Activated naive CD4-positive, alpha-beta T cell treated with anti-CD3 and anti-CD28 coated beads, Interleukin-2, amount 50 U/mL, for 16 hours (primary cell): ENCODE results near the gene MUC5B.
"Not testable (repeated sequence)": the region's sequence is repeated elsewhere in the genome, so short reads cannot be mapped to it uniquely, and the experiment has no call there.

ENCODE experiments used
- DNase-seq: peaks from one replicate; pipeline ENCODE4 v3.0.0-alpha.2; 2020

The MUC5B gene

DNA sequence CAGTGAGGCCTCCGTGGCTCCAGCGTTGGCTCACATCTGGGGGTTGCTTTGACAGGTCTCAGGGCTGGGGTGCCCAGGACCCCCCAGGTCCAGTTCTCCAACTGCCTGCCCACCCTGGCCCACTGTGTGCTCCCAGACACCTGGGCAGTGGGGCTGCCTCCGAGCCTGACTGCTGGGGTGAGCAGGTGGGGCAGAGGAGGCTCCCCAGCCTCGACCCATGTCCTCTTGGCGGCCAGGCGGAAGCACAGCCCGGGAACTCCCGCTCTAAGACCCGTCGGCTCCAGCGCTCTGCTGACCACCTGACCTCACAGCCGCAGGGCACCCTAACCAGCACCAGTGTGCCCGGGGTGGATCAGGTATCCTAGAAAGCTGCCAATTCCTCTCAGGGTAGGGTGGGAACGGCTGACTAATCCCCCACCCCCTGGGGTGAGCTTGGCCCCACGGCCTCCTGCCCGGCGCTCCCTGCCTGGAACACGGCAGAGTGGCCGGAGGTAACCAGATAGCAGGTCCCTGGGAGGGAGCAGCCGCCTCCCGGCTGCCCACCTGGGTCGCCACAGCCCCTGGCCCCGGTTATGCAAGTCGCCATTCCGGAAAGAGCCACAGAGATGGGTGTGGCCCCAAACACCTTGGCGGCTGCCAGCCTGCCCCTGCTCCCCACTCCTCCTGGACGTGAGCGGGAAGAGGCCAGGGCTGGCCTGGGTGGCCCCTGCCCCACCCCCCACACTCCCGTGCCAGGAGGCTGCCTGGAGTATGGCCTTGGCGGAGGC lies 19.2 kb upstream of the MUC5B start:
- DNase-seq = no peak

DNA sequence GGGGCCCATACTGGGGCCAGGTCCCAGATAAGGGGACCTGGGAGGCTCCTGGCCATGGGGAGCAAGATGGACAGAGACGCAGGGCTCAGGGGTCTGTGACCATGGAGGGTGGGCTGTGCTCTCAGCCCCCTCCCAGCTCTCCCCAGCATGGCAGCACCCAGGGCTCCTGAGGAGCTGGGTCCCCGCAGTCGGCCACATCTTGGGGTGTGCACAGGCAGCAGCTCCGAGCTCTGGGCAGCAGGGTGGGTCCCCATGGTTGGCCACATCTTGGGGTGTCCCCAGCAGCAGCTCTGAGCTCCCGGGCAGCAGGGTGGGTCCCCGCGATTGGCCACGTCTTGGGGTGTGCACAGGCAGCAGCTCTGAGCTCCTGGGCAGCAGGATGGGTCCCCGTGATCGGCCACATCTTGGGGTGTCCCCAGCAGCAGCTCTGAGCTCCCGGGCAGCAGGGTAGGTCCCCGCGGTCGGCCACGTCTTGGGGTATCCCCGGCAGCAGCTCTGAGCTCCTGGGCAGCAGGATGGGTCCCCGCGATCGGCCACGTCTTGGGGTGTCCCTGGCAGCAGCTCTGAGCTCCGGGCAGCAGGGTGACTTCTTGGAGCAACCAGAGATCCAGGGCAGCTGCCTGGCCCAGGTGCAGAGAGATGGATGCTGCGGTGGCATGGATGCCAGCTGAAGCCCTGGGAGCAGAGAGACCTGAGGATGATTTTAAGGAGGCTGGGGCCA lies 18.3 kb upstream of the MUC5B start:
- DNase-seq = no peak

DNA sequence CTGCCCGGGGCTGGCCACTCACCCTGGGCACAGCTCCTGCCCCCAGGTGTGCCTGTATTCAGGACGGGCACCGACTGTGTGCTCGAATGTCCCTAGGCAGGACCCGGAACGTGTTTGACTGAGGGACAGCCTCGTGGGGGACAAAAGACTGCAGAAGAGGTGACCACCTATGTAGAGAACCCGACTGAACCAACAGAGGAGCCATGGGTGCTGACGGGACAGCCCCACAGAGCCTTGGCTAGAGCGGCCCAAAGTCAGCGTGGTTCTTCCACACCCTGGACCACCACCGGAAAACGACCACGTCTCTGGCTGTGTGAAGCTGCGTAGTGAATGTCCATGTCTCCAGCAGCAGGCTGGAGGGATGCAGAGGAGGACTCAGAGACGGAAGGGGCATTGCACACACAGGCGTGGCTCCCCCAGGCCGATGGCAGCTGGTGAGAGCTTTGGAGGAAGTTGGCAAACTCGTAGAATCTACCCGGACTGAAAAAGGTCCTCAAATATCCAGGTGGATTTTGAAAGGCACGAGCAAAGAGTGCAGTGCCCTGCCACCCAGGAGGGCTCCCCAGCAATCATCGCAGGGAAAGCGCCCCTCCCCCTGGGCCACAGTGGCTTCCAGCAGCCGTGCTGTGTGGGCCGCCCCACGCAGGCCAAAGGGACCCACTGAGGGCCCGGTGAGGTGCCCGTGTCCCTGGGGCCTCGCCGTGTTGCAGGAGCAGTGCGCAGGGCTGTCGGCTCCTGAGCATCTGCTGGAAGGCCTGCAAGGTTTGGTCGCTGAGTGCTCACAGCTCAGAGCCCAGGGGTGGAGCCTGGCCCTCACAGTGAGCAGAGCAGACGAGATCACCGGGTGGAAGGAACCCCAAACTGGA lies 17.5 kb upstream of the MUC5B start:
- DNase-seq = no peak

DNA sequence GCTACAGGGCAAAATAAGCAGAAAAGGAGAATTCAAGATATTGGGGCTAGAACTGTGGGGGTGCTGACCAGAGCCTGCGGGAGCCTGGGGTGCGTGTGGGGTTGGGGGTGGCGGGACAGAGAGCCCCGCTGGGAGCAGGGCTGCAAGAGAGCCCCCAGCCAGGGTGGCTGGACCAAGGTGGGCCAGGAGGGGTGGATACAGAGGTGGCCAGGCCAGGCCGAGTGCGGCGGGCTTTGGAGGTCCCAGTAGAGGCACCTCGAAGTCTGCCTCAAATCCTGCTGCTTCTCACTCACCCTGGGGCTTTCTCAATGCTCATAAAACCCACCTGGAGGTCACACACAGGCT lies 16.9 kb upstream of the MUC5B start:
- DNase-seq = no peak

DNA sequence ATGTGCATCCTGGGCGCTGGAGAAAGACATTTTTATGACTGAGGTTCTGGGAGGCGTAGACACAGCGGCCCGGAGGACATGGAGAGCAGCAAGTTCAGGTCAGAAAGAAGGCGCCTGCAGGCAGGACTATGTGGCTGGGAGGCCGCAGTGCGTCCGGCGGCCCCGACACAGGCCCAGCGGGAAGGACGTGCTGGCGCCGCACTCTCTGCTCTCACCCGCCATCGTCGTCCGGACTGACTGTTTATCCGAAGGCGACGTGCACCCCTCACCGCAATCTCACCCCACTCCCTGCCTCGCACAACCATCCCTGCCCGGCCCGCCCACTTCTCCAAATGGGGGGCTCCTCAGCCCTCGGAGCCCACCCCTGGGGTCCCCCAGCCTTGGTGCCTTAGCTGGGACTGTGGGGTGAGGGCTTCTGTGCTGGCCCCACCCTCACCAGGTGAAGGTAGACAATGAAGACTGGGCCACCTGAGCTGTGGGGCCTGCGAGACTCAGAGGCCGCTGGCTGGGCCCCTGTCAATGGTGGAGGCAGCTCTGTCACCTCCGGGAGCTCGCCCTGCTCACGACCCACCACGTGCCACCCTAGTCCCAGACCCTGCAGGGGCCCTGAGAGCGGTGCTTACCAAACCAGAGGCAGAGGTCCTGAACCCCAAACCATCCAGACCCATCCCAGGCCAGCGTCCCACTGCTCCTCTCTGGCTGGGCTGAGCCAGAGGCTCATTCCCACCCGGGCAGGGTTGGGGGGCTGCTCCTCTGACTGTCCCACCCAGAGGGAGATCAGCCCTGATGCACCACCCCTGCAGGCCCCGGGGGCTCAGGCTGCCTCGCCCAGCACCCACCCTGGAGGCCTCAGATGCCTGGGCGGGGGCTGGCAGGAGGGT lies 16.2 kb upstream of the MUC5B start:
- no peak for DNase-seq

DNA sequence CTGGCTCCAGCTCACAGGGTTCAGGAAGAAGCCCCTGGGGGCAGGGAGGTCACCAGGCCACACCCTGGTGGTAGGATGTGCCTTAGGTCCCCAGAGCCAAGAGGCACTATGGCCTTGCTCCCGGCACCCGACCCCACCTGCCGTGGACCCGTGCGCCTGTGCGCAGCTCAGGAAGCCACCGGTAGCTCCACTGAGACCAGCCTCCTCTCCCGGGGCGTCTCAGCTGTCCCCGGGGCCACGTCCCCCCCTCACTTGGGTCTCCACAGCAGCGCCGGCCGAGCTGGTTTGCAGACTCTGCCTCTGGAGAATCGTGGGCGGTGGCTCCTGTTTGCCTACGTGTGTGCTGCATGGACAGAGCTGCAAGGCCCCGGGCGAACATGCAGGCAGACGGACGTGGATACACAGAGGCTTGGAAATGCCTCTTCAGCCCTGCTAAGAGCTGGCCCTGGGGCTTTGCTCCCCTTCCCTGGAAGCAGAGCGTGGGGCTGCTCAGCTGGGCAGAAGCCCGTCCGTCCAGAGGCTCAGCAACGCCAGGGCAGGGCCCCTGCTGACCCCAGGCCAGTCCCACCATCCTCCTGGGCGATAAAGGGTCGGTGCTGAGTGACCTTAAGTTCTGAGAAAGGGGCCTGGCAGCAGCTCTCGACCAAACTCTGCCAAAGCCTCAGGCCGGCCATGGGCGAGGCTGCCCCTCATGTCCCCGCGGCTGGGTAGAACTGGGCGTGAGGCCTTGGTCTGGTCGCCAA lies 15.3 kb upstream of the MUC5B start:
- DNase-seq = no peak

DNA sequence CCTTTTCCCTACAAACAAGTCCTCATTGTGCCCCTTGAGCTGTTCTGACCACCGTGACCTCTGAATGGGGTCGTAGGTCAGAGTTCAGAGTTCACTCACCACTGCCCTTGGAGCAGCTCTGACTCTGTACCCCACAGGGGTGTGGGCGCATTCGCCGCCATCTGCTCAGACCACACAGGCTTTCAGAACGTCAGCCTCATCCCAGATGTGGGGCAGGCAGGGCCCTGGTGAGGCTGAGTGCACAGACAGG lies 14.8 kb upstream of the MUC5B start:
- DNase-seq = no peak

DNA sequence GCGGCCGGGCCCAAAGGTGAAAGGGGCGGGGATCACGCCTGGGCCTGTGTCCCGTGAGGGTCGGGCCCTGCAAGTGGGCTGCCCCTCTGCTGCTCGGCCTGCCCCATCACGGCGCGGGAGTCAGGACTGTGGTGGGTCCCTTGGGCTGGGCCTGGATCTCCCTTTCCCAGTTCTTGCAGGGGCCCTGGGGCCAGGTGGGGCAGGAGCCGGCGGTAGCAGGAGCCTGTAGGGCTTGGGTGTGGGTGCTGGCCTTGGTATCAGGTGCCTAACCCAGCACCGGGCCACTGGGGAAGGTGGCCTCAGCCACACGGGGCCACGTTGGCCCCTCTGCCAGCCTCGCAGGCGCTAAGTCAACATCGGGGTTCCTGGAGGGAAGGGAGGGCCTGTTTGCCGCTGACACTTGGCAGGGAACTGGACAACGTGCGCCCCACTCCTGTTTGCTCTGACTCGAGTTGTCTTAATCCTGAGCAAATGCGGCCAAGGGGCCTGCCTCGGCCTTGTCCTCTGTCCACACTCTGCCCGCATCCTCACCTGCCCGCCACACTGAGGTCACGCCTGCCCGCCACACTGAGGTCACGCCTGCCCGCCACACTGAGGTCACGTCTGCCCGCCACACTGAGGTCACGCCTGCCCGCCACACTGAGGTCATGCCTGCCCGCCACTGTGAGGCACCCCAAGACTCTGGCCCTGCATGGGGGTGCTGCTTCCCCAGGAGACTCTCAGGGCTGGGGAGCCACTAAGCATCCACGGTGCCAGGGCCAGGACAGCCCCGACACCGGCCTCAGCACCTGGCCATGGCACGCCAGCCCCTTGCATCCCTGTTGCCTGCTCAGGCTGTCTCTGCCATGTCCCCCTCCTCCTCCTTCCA lies 14.2 kb upstream of the MUC5B start:
- no peak for DNase-seq

DNA sequence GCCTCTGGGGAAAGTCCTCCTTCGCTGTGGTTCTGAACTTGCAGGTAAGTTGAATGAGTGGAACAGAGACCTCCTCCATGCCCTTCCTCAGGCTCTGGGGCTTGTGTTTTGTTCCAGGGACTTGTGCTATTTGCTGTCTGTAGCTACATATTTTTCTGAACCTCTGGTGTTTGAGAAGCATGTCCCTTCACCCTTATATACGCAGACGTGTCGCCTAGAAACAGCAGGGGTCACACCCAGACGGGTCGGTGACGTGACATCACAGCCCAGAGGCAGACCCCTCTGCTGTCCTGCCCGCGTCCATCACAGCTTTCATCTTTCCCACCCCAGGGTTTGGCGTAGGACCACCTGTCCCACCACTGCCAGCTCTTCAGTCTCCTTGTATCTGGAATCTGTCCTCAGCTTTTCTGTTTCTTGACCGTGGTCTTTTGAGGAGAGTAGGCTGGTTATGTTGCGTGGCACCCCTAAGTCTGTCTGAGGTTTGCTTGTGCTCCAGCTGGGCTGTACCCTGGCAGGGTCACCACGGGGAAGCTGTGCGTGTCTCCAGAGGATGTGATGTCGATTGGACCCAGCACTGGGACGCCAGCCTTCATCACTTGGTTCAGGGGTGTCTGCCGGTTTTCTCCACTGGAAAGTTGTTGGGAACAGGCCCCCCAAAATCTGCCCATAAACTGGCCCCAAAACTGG lies 13.4 kb upstream of the MUC5B start:
- no peak for DNase-seq

DNA sequence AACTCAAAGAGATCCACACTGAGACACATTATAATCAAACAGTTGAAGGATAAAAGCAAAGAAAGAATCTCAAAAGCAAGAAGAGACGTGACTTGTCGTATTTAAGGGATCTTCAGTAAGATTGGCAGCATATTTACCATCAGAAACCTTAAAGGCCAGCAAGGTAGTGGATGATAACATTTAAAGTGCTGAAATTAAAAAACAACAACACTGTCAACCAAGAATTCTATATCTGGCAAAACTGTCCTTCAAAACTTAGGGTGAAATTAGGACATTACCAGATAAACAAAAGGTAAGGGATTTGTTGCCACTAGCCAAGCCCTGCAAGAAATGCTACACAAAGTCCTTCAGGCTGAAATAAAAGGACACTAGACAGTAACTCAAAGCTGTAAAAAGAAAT lies 11.0 kb upstream of the MUC5B start:
- DNase-seq = no peak

DNA sequence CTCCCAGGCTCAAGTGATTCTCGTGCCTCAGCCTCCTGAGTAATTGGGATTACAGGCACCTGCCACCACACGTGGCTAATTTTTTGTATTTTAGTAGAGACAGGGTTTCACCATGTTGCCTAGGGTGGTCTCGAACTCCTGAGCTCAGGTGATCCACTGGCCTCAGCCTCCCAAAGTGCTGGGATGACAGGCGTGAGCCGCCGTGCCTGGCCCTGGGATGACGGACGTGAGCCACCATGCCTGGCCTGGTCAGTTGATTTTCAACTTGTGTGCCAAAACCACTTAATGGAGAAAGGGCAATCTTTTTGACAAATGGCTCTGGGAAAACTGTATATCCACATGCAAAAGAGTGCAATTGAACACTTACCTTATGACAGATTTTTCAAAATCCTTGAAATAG lies 7.0 kb upstream of the MUC5B start:
- DNase-seq = not testable (repeated sequence)

DNA sequence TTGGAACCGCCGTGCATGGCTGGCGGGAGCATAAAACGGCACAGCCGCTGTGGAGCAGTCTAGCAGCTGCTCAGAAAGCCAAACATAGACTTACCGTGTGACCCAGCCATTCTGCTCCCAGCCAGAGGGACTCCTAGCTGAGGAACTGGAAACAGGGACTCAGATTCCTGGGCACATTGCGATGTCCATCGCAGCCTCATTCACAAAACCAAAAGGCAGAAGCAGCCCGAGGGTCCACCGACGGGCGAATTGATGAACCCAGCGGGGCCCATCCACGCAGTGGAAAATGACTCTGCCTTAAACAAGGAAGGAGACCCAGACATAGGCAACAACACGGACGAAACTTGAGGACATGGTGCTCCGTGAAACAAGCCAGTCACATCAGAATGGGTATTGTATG lies 5.7 kb upstream of the MUC5B start:
- DNase-seq = no peak

DNA sequence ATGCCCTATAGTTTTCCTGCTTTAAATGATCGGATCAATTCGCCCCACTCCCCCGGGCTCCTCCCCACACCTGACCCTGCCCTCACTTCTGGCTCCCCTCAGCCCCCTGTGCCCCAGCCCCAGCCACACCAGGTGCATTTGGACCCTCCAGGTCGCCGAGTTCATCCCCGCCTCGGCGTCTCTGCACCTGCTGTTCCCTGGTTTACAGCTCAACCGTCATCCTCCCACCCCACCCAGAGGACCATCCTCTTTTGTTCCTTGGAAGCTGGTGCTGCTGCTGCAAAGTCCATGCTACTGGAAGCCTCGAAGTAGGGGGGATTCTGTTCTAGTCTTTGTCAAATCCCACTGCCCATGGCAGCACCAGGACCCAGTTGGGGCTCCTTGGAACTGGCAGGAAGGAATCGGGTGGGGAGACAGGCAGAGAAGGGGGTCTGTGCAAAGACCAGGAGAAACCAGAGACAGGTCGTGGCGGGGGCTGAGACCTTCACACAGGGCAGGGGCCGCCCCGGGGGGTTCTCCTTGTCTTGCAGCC lies 4.5 kb upstream of the MUC5B start:
- no peak for DNase-seq

DNA sequence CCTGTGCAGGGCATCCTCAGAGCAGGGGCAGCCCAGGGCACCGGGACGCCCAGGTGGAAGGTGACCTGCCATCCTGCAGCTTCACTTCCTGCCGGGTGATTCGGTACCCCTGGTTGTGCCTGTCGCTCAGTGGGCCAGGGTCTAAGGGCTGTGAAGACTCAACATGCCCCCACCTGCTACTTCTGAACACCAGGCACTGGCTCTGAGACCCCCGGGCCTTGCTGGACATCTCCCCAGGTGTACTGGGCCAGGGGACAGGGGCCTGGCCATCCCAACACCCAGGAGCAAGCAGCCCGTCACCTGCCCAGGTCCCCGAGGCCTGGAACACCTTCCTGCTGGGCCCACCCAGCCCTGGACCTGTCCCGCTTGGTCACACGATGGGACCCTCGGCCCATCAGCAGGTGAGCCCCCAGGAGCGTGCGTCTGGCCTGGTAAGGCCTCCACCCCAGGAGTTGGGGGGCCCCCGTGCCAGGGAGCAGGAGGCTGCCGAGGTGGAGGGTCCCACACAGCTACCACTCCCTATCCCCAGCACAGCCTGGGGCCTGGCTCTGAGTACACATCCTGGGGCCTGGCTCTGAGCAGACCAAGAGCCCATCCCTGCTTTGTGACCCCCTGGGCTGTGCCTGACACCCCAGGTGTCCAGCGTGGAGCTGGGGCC lies 3.9 kb upstream of the MUC5B start:
- DNase-seq = no peak

DNA sequence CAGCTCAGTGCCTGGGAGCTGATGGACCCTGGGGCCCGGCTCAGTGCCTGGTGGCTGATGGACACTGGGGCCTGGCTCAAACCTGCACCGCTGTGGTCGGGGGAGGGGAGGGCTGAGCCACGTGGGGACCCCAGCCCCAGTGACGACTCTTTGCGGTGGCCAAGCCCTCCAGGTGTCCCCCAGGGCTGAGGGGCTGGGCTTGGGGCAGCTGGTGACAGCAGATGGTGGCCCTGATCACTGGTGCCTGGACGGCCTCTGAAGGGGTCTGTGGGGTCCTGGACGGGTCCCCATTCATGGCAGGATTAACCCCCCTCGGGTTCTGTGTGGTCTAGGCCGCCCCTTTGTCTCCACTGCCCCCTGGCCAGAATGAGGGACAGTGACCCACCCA lies 3.4 kb upstream of the MUC5B start:
- DNase-seq = no peak

DNA sequence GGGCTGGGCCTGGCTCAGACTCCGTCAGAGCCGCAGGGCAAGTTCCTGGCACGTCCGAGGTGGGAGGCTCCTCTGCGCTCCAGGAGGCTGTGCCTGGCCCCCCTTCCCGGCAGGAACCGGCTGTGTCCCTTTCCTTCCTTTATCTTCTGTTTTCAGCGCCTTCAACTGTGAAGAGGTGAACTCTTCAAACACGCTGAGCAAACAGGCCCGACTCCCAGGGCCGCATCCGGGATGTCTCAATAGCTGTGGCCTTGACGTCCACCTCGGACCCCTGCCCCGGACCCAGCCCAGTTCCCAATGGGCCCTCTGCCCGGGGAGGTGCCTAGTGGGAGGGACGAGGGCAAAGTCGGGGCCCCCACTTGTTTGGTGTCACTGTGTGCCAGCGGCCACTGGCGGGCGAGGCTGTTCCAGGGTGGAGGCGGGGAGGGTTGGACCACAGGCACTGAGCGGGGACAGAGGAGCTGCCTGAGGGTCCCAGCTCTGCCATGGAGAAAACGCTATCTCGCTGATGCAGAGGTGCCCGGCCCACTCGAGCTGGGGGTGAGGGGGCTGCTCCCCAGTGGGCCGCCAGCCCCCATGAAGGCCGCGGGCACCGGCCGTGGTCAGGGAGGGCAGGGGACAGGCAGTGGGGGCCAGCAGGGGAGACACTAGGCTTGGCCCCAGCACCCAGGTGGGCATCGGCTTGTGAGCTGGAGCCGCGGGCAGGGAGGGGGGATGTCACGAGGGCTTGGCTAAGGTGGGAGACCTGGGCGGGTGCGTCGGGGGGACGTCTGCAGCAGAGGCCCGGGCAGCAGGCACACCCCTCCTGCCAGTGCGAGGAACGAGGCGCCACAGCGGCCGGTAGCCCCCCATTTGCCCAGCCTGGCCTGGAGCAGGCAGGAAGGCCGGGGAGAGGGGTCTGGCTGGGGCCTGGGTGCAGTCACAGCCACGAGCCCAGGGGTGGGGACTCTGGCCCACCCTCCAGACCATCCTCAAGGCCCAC lies 2.7 kb upstream of the MUC5B start:
- DNase-seq = no peak

DNA sequence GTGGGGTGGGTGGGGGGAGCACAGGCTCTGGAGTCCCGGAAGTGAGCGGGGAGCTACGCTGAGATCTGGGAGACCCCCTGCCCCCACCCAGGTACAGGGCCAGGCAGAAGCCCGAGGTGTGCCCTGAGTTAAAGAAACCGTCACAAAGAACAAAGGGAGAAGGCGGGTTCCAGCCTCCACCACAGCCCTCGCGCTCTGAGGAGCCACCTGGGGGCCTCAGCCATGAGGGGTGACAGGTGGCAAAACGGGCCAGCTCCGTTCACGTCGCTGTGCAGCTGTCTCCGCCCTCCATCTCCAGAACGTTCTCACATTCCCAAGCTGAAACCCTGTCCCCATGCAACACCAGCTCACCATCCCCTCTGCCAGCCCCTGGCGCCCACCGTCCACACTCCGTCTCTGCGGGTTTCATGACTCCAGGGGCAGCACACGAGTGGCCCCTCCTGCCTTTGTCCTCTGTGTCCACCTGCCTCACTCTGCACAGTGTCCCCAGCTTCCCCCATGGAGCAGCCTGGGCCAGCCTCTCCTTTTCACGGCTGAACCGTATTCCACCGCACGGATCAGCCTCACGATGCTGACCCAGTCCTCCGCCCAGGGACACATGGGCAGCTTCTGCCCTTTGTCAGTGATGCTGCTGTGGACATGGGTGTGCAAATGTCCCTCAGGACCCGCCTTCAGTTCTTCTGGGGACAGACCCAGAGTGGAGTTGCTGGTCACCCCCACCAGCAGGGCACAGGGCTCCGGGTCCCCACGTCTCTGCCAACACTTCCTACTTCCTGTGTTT lies 1.7 kb upstream of the MUC5B start:
- DNase-seq = no peak

DNA sequence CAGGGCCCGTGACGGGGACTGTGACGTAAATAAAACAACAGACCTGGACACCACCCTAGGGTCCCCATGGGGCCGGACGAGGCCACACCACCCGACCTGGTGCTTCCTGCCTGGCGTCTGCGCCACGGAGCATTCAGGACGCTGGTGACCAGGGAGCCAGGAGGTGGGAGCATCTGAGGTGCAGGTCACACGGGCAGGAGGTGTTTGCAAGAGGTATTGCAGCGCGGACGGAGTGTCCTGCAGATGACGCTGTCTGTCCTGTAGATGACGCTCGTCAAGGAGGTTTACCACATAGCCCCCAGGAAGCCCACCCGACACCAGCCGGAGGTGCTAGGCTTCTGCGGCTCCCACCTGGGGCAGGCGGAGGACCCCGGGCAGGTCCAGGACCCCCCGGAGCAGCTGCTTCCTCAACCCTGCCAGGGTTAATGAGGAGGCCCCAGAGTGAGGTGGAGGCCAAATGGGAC lies 986 bp upstream of the MUC5B start:
- no peak for DNase-seq
